HepG2 (cell line): ENCODE results near the gene COPS9. TPM values are rescaled to one million over a fixed set of nuclear protein-coding genes. Genes with fewer than 3 reads are reported as not detected.

ENCODE experiments used
- ATAC-seq: fragments of 200-7000 bp; cut with Tn5 transposase; 3 replicates; pipeline ENCODE4 v1.9.1; 2020; ENCODE audit warnings: mild to moderate bottlenecking, moderate library complexity
- BruUV-seq: library from RNA; stranded (reverse); fragments of 400-500 nt; replicated peaks from 2 replicates; lab custom pipeline; 2021; lab: Mats Ljungman, UMichigan
- CTCF ChIA-PET: fragments of 300-600 bp; formaldehyde crosslinking; extraction: SDS; loops from one replicate; lab custom pipeline; 2021; ENCODE audit warnings: low total read pairs, inconsistent platforms, low intra/inter-chr PET ratio; lab: Yijun Ruan, JAX
- POLR2A ChIA-PET: fragments of 350-600 bp; sonication (Branson Sonifier 250); formaldehyde crosslinking; loops from one replicate; lab custom pipeline; 2020; ENCODE audit warnings: antibody characterized with exemption, inconsistent platforms; lab: Yijun Ruan, JAX
- DNase-seq: peaks from one replicate; pipeline ENCODE4 v3.0.0-alpha.2; 2015; ENCODE audit warnings: low spot score
- FAIRE-seq: peaks from 3 replicates; lab custom pipeline; 2011; peaks lifted over from hg19 to GRCh38; lab: Jason Lieb, UNC
- H2AFZ ChIP-seq: one replicate; pipeline ENCODE4 v1.6.1; 2011; ENCODE audit warnings: low read length, inconsistent platforms
- H3K27ac ChIP-seq: fragments of 300-600 bp; 3 replicates; pipeline ENCODE4 v1.8.0; 2011; ENCODE audit warnings: mixed run types, mild to moderate bottlenecking, mixed read lengths, low read length, inconsistent platforms; ENCODE audit not compliant: insufficient read depth; ENCODE audit errors: extremely low read length
- H3K27me3 ChIP-seq, 2 experiments: fragments of 200-600 bp in 1 of 2; 2 replicates in 1 of 2; 3 replicates in 1 of 2; pipeline versions ENCODE4 v1.6.0 to v1.8.0; 2011; ENCODE audit warnings: low read length in 2 of 2, mild to moderate bottlenecking in 2 of 2, moderate library complexity in 2 of 2, inconsistent platforms in 1 of 2; ENCODE audit not compliant: insufficient read depth in 2 of 2, control insufficient read depth in 1 of 2
- H3K36me3 ChIP-seq, 2 experiments: fragments of 200-600 bp in 1 of 2; replicated peaks in 1 of 2; 2 replicates in 1 of 2; 3 replicates in 1 of 2; pipeline versions ENCODE4 v1.5.1 to v1.8.0; 2011; ENCODE audit warnings: low read length in 2 of 2, inconsistent platforms in 1 of 2; ENCODE audit not compliant: insufficient read depth in 2 of 2, control insufficient read depth in 1 of 2
- H3K4me1 ChIP-seq: 2 replicates; pipeline ENCODE4 v1.5.1; 2012; ENCODE audit warnings: low read length, inconsistent platforms; ENCODE audit not compliant: insufficient read depth
- H3K4me2 ChIP-seq: 2 replicates; pipeline ENCODE4 v1.6.0; 2011; ENCODE audit warnings: low read depth, low read length, inconsistent platforms
- H3K4me3 ChIP-seq, 3 experiments: fragments of 200-600 bp in 1 of 3; sonication (generic), shearing (Covaris generic) in 1 of 3; replicated peaks in 1 of 3; 2 replicates each; pipeline ENCODE4 v1.5.1; 2011 to 2016; ENCODE audit warnings: low read length in 3 of 3, inconsistent platforms in 2 of 3, low read depth in 2 of 3, mild to moderate bottlenecking in 2 of 3, control low read depth in 1 of 3, mixed read lengths in 1 of 3; ENCODE audit not compliant: insufficient read depth in 1 of 3
- H3K79me2 ChIP-seq: one replicate; pipeline ENCODE4 v1.6.1; 2011; ENCODE audit warnings: low read length, inconsistent platforms; ENCODE audit not compliant: insufficient read depth
- H3K9ac ChIP-seq: 2 replicates; pipeline ENCODE4 v1.6.0; 2011; ENCODE audit warnings: mild to moderate bottlenecking, low read depth, low read length, inconsistent platforms; ENCODE audit not compliant: insufficient read depth
- H3K9me3 ChIP-seq: 2 replicates; pipeline ENCODE4 v1.5.1; 2012; ENCODE audit warnings: mild to moderate bottlenecking, low read length
- H4K20me1 ChIP-seq: 2 replicates; pipeline ENCODE4 v1.6.0; 2011; ENCODE audit warnings: inconsistent platforms, mild to moderate bottlenecking, low read length, moderate library complexity; ENCODE audit not compliant: insufficient read depth
- MNT ChIP-seq: fragments of 450-650 bp; IDR thresholded peaks from 2 replicates; pipeline ENCODE4 v1.6.1; 2016
- SP1 ChIP-seq, 2 experiments: fragments of 450-650 bp in 1 of 2; sonication (generic) in 1 of 2; formaldehyde crosslinking in 1 of 2; IDR thresholded peaks; 2 replicates each; pipeline versions ENCODE4 v1.4.0 to v1.6.1; 2016 to 2020; ENCODE audit warnings: missing genetic modification reagents in 1 of 2
- ZNF207 ChIP-seq: fragments of 450-650 bp; IDR thresholded peaks from 2 replicates; pipeline ENCODE4 v1.6.1; 2016; ENCODE audit warnings: antibody characterized with exemption, borderline replicate concordance
- ZNF282 ChIP-seq: fragments of 450-650 bp; IDR thresholded peaks from 2 replicates; pipeline ENCODE4 v1.6.1; 2018; ENCODE audit not compliant: partially characterized antibody
- ZNF432 ChIP-seq: sonication (generic); formaldehyde crosslinking; IDR thresholded peaks from 2 replicates; pipeline ENCODE4 v1.5.0; 2020; ENCODE audit warnings: missing genetic modification reagents, mild to moderate bottlenecking, borderline replicate concordance
- ZNF672 ChIP-seq: sonication (generic); formaldehyde crosslinking; IDR thresholded peaks from 2 replicates; pipeline ENCODE4 v1.8.1; 2022; ENCODE audit warnings: missing genetic modification reagents
- ZNF724P ChIP-seq: sonication (generic); formaldehyde crosslinking; IDR thresholded peaks from 2 replicates; pipeline ENCODE4 v1.8.0; 2022; ENCODE audit warnings: missing genetic modification reagents, borderline replicate concordance
- WGBS: methylation state at CpG from one replicate; pipeline ENCODE4 v1.1.6; 2017; ENCODE audit warnings: low lambda C conversion rate; 5-methylcytosine and 5-hydroxymethylcytosine counted together
- in situ Hi-C: cut with HindIII; loops from 2 replicates; pipeline ENCODE4 v1.10.0; 2017; ENCODE audit warnings: low pct_unique_long_range_greater_than_20kb; ENCODE audit not compliant: extremely low pct_ligation_motif_present
- intact Hi-C: fragments of 100-400 bp; cut with micrococcal nuclease; formaldehyde crosslinking; loops from one replicate; pipeline ENCODE4 v1.10.0; 2022; ENCODE audit not compliant: unreplicated experiment
- polyA plus RNA-seq, 8 experiments: library from polyadenylated mRNA; depleted of rRNA in 3 of 8; stranded (reverse) in 7 of 8; unstranded in 1 of 8; fragments of >200 nt; fragmentation: Illumina TruSeq in 4 of 8; extraction: Trizol in 4 of 8; gene quantifications; 2 replicates each; pipeline versions ENCODE4 v1.2.1 to v1.2.3, GENCODE V29; 2011 to 2016; ENCODE audit warnings: low read depth in 4 of 8, missing spikeins in 1 of 8, mixed read lengths in 1 of 8; ENCODE audit not compliant: insufficient read depth in 1 of 8
- total RNA-seq, 5 experiments: library from RNA; depleted of rRNA; stranded (reverse); fragments of >200 nt; fragmentation: Illumina TruSeq; extraction: Trizol; gene quantifications; 2 replicates each; pipeline ENCODE4 v1.2.3, GENCODE V29; 2016; ENCODE audit warnings: low read depth in 1 of 5

Gene COPS9
- total and polyA plus RNA-seq, 2 of the 13 experiments (the other 11 are each of a cell fraction or from before 2014, with no cell fraction given), result 180 to 247 TPM

- intact Hi-C loops (no loop called here), in situ Hi-C loops (no loop called here)
- Histone ChIP-seq H3K9ac (no peak overlapping the region), H4K20me1 (no peaks in the 10 kb centered on the region; the same call in 1 of the 2 replicates), H3K27me3 (peaks cover under 1 to 55% of the 10 kb centered on the region in 2 experiments; a peak in 4 of 5 replicates), H3K4me2 (no peak overlapping the region), H3K36me3 (no peaks in the 10 kb centered on the region), H2AFZ (no peak overlapping the region), H3K27ac (no peak overlapping the region), H3K79me2 (no peaks in the 10 kb centered on the region), H3K4me1 (no peaks in the 10 kb centered on the region), H3K4me3 (no peak overlapping the region), H3K9me3 (no peaks in the 10 kb centered on the region)
- ATAC-seq, result no peak
- ChIA-PET CTCF (no interaction called here), POLR2A (no interaction called here)
- no TSS peak for BruUV-seq
- DNase-seq, result no peak
- peak; percentile 99 for TF ChIP-seq MNT
- no peak for TF ChIP-seq ZNF432 (CRISPR knock-in tag)
- no peak for TF ChIP-seq ZNF724P (CRISPR knock-in tag)
- peak; percentile 51; the same call in 1 of the 2 replicates for TF ChIP-seq ZNF207
- peak; percentile 63; the same call in 1 of the 2 replicates for TF ChIP-seq SP1 (IDR thresholded peaks at IDR 0.05)
- no peak for TF ChIP-seq SP1 (CRISPR knock-in tag; IDR thresholded peaks at IDR 0.05)
- TF ChIP-seq ZNF282, result peak; percentile 16
- 0 out of 2 replicates have a peak, but pooled peaks have one; percentile 22 for TF ChIP-seq ZNF672
- FAIRE-seq, result peak; percentile 12
- 20% methylated on average over 4 of the region's 4 CpGs for WGBS
Observed at GRCh38 chr2:240163844-240164574, 27.9 kb upstream of the COPS9 start.
